B cell (primary cell): Measurements from ENCODE around the gene BRAP. TPM values are rescaled to one million over a fixed set of nuclear protein-coding genes. Genes with fewer than 3 reads are reported as not detected.

ENCODE experiments used
- ATAC-seq: fragments of 200-7000 bp; cut with Tn5 transposase; one replicate; pipeline ENCODE4 v1.10.0; 2021; ENCODE audit warnings: low read depth, mild to moderate bottlenecking, moderate number of reproducible peaks, moderate library complexity
- CTCF ChIA-PET: fragments of 350-600 bp; sonication (Branson Sonifier 250); formaldehyde crosslinking; loops from one replicate; lab custom pipeline; 2021; ENCODE audit warnings: antibody characterized with exemption, inconsistent platforms; lab: Charles Lee
- POLR2A ChIA-PET: fragments of 350-600 bp; sonication (Branson Sonifier 250); formaldehyde crosslinking; loops from one replicate; lab custom pipeline; 2021; ENCODE audit warnings: antibody characterized with exemption; lab: Charles Lee
- DNase-seq: peaks from one replicate; pipeline ENCODE4 v3.0.0; 2013
- H2AFZ ChIP-seq: 2 replicates; pipeline ENCODE4 v1.6.1; 2012; ENCODE audit warnings: mild to moderate bottlenecking, low read depth, low read length; ENCODE audit not compliant: insufficient read depth, poor library complexity, severe bottlenecking
- H3K27ac ChIP-seq, 2 donors: 1 replicate in 1 of 2; 2 replicates in 1 of 2; pipeline ENCODE4 v1.5.1; 2012 to 2013; ENCODE audit warnings: low read length in 2 of 2, mild to moderate bottlenecking in 2 of 2, moderate library complexity in 1 of 2
- H3K27me3 ChIP-seq, 4 experiments: fragments of 200-600 bp in 1 of 4; sonication (generic) in 1 of 4; replicated peaks in 1 of 4; 1 replicate in 2 of 4; 2 replicates in 2 of 4; pipeline versions ENCODE4 v1.6.1 to v1.7.0; 2013 to 2016; ENCODE audit warnings: low read length in 3 of 4, mild to moderate bottlenecking in 2 of 4, mixed read lengths in 1 of 4, moderate library complexity in 1 of 4; ENCODE audit not compliant: insufficient read depth in 4 of 4, control insufficient read depth in 3 of 4; ENCODE audit errors: control extremely low read depth in 1 of 4
- H3K36me3 ChIP-seq, 2 experiments: replicated peaks in 1 of 2; 1 replicate in 1 of 2; 2 replicates in 1 of 2; pipeline versions ENCODE4 v1.6.1 to v1.7.1; 2013; ENCODE audit warnings: low read length in 1 of 2; ENCODE audit not compliant: insufficient read depth in 2 of 2, control insufficient read depth in 1 of 2; ENCODE audit errors: control extremely low read depth in 1 of 2, extremely low read depth in 1 of 2
- H3K4me1 ChIP-seq, 2 donors: fragments of 200-600 bp in 1 of 2; sonication (generic) in 1 of 2; 1 replicate in 1 of 2; 2 replicates in 1 of 2; pipeline versions ENCODE4 v1.5.1 to v1.6.1; 2013 to 2017; ENCODE audit warnings: low read length in 2 of 2; ENCODE audit not compliant: control insufficient read depth in 2 of 2, insufficient read depth in 2 of 2
- H3K4me2 ChIP-seq: replicated peaks from 2 replicates; pipeline ENCODE3; 2012; ENCODE audit warnings: mild to moderate bottlenecking, low read depth, low read length; ENCODE audit not compliant: poor library complexity, severe bottlenecking
- H3K4me3 ChIP-seq, 5 experiments: fragments of 200-600 bp in 1 of 5; sonication (generic) in 1 of 5; 1 replicate in 3 of 5; 2 replicates in 2 of 5; pipeline versions ENCODE4 v1.5.1 to v1.7.0; 2011 to 2016; ENCODE audit warnings: low read length in 4 of 5, mild to moderate bottlenecking in 4 of 5, low read depth in 2 of 5, control low read depth in 1 of 5, moderate library complexity in 1 of 5; ENCODE audit not compliant: insufficient read depth in 1 of 5; ENCODE audit errors: control extremely low read depth in 1 of 5, extremely low read depth in 1 of 5
- H3K79me2 ChIP-seq: fragments of 200-600 bp; sonication (generic); one replicate; pipeline ENCODE4 v1.6.0; 2016; ENCODE audit warnings: low read length; ENCODE audit not compliant: control insufficient read depth, insufficient read depth
- H3K9ac ChIP-seq: fragments of 200-600 bp; sonication (generic); 2 replicates; pipeline ENCODE4 v1.6.1; 2017; ENCODE audit warnings: mild to moderate bottlenecking, low read length, moderate library complexity
- H3K9me3 ChIP-seq, 3 donors: one replicate each; pipeline versions ENCODE4 v1.6.1 to v1.7.1; 2013; ENCODE audit warnings: low read length in 2 of 3; ENCODE audit not compliant: control insufficient read depth in 2 of 3, insufficient read depth in 1 of 3; ENCODE audit errors: control extremely low read depth in 1 of 3
- H4K20me1 ChIP-seq: 2 replicates; pipeline ENCODE4 v1.6.0; 2012; ENCODE audit warnings: mild to moderate bottlenecking, low read length; ENCODE audit not compliant: insufficient read depth, control insufficient read depth, poor library complexity, severe bottlenecking
- H3K27ac Mint-ChIP-seq: one replicate; pipeline ENCODE4 v1.8.0; 2021; ENCODE audit warnings: mixed read lengths
- H3K27me3 Mint-ChIP-seq: one replicate; pipeline ENCODE4 v1.8.0; 2021; ENCODE audit warnings: mixed read lengths
- H3K4me1 Mint-ChIP-seq: one replicate; pipeline ENCODE4 v1.8.0; 2021; ENCODE audit warnings: mixed read lengths
- H3K4me3 Mint-ChIP-seq: one replicate; pipeline ENCODE4 v1.8.0; 2021; ENCODE audit warnings: mixed read lengths
- H3K9me3 Mint-ChIP-seq: one replicate; pipeline ENCODE4 v1.8.0; 2022; ENCODE audit warnings: mixed read lengths; ENCODE audit not compliant: insufficient read depth
- EZH2 ChIP-seq: IDR thresholded peaks from 2 replicates; pipeline ENCODE4 v1.6.1; 2012; ENCODE audit warnings: borderline replicate concordance, low read depth, mild to moderate bottlenecking, moderate library complexity, low read length; ENCODE audit not compliant: insufficient read depth, poor library complexity, severe bottlenecking
- WGBS: methylation state at CpG from one replicate; pipeline ENCODE4 v1.1.5; 2013; ENCODE audit warnings: missing lambda C conversion rate; ENCODE audit not compliant: insufficient coverage; 5-methylcytosine and 5-hydroxymethylcytosine counted together
- intact Hi-C: fragments of 100-400 bp; cut with micrococcal nuclease; formaldehyde crosslinking; loops from one replicate; pipeline ENCODE4 v1.10.0; 2022
- polyA plus RNA-seq: library from polyadenylated mRNA; depleted of rRNA; stranded (reverse); fragments of >200 nt; gene quantifications from 2 replicates; pipeline ENCODE4 v1.2.3, GENCODE V29; 2012
- total RNA-seq, 2 donors: library from RNA; stranded (reverse); fragments of 120-200 nt in 1 of 2; gene quantifications; 1 replicate in 1 of 2; 2 replicates in 1 of 2; pipeline versions ENCODE4 v1.2.3 to v1.2.4, GENCODE V29; 2013 to 2022
- TF ChIP-seq, protein P1 (sequence below): fragments of 200-600 bp; IDR thresholded peaks from one replicate; pipeline ENCODE4 v1.8.0; 2022; ENCODE audit warnings: antibody characterized with exemption, mild to moderate bottlenecking

Gene BRAP
- total and polyA plus RNA-seq, 2 donors (not counting 1 experiment from before 2014, with no cell fraction given): 10.4 to 25.7 TPM

DNA sequence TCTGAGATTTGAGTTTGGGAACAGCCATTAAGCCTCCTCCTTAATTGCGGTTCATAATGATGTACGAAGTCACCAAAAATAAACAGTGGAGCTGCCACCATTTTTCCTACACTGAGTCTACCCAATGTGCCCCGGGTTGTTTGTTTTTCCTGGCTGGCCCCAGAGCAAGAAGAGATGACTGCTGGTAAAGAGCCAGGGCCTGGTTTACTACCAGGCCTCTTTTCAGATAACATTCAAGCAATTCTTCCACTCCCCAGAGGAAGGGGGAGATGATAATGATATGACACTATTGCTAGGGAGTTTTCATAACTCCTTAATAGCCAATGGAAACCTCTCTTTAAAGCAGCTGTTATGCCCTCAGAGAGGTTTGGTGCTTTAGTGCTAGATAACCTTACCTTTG, 42.3 kb downstream of the BRAP start:
- H3K27me3 Mint-ChIP-seq: no peaks in the 10 kb centered on the region
- no peaks in the 10 kb centered on the region for H3K4me1 ChIP-seq
- peaks cover 14 to 59% of the 10 kb centered on the region in 2 experiments for H3K36me3 ChIP-seq
- H3K4me3 Mint-ChIP-seq: no peak overlapping the region
- no peaks in the 10 kb centered on the region for H3K9me3 ChIP-seq
- H3K27ac Mint-ChIP-seq: no peak overlapping the region
- WGBS: 100% methylated on average over 2 of the region's 3 CpGs
- H3K27me3 ChIP-seq: no peaks in the 10 kb centered on the region
- no peak overlapping the region for H2AFZ ChIP-seq
- ChIA-PET CTCF (no interaction called here), POLR2A (no interaction called here)
- no peak overlapping the region for H3K27ac ChIP-seq
- H4K20me1 ChIP-seq: no peaks in the 10 kb centered on the region
- H3K4me3 ChIP-seq: no peak overlapping the region
- ATAC-seq: no peak
- TF ChIP-seq EZH2: no peak
- H3K4me2 ChIP-seq: no peak overlapping the region
- H3K9me3 Mint-ChIP-seq: no peaks in the 10 kb centered on the region
- no peaks in the 10 kb centered on the region for H3K4me1 Mint-ChIP-seq
- H3K9ac ChIP-seq: no peak overlapping the region
- no peaks in the 10 kb centered on the region for H3K79me2 ChIP-seq
- intact Hi-C loops: no loop called here
- DNase-seq: no peak

DNA sequence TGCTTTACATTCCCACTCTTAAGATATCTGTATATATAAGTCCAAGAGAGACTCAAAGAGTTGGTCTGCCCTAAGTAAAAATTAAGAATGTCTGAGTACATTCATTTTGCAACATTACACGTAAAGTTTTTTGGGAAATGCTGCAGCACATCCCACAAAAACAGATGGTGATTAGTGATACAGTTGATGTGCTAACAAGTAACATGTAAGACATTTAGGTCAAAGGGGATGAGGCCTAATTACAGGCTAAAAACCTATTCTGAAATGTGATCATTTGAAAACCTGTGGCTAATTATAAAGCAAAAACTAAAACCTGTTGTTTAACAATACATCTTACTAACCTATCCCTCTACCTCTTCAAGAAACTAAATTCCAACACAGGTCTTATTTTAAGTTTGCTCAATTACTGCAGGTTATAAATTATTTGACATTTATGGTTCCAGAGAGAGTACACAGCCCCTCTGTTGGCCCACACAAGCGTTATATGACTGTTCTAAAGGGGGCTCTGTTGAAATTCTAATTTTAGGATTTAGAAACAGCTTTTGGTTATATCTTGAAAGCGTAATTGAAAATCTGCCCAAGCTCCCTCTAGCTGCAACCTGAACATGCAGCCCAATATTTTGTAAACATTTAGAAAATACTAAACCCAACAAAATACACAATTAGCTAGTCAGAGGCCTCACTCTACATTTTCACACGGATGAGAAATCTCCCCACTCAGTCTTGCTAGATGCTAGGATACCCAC, 42.9 kb downstream of the BRAP start:
- Histone ChIP-seq H3K4me2 (no peak overlapping the region), H3K9ac (no peak overlapping the region), H4K20me1 (no peaks in the 10 kb centered on the region), H3K4me1 (no peaks in the 10 kb centered on the region), H3K79me2 (no peaks in the 10 kb centered on the region), H2AFZ (no peak overlapping the region), H3K9me3 (no peaks in the 10 kb centered on the region), H3K27ac (no peak overlapping the region), H3K4me3 (no peak overlapping the region), H3K27me3 (no peaks in the 10 kb centered on the region), H3K36me3 (peaks cover 16 to 59% of the 10 kb centered on the region in 2 experiments)
- ATAC-seq: no peak
- H3K4me1 Mint-ChIP-seq: no peaks in the 10 kb centered on the region
- WGBS: 100% methylated on average over 1 of the region's 4 CpGs
- no peaks in the 10 kb centered on the region for H3K27me3 Mint-ChIP-seq
- no peak overlapping the region for H3K27ac Mint-ChIP-seq
- DNase-seq: no peak
- no peak overlapping the region for H3K4me3 Mint-ChIP-seq
- H3K9me3 Mint-ChIP-seq: no peaks in the 10 kb centered on the region
- intact Hi-C loops: no loop called here
- TF ChIP-seq EZH2: no peak
- TF ChIP-seq, protein P1, sequence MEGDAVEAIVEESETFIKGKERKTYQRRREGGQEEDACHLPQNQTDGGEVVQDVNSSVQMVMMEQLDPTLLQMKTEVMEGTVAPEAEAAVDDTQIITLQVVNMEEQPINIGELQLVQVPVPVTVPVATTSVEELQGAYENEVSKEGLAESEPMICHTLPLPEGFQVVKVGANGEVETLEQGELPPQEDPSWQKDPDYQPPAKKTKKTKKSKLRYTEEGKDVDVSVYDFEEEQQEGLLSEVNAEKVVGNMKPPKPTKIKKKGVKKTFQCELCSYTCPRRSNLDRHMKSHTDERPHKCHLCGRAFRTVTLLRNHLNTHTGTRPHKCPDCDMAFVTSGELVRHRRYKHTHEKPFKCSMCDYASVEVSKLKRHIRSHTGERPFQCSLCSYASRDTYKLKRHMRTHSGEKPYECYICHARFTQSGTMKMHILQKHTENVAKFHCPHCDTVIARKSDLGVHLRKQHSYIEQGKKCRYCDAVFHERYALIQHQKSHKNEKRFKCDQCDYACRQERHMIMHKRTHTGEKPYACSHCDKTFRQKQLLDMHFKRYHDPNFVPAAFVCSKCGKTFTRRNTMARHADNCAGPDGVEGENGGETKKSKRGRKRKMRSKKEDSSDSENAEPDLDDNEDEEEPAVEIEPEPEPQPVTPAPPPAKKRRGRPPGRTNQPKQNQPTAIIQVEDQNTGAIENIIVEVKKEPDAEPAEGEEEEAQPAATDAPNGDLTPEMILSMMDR: no peak
- CTCF ChIA-PET: no interaction called here
- POLR2A ChIA-PET: no interaction called here
